ENCODE data around the gene SLC24A2. TPM values are rescaled to one million over a fixed set of nuclear protein-coding genes. Genes with fewer than 3 reads are reported as not detected.

Gene SLC24A2
- total and polyA plus RNA-seq, 10 of the 15 experiments (the other 5 are each of a cell fraction or from before 2014, with no cell fraction given): not detected

DNA sequence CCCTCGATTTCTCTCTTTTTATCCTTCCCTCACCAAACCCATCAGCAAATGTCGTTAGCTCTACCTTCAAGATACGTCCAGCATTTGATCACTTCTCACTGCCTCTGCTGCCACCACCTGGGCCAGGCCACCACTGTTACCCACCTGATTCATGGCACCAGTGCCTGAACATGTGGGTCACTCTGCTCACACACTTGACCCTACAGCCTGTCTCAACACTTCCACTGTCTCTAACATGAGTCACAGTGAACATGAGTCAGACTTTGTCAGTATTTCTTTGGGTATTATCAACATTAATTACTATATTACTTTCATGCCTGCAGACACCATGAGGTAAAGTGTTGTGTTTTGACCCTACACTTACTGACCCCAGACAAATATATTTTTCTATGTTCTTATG is 19.6 kb downstream of the SLC24A2 start:
- ATAC-seq: no peak
- no peak for FAIRE-seq
- Histone ChIP-seq H3K79me2 (ENCODE audit: control insufficient read depth, insufficient read depth, low read length) (no peaks in the 10 kb centered on the region), H3K27ac (ENCODE audit: control insufficient read depth, insufficient read depth) (no peak overlapping the region), H3K9ac (ENCODE audit: control insufficient read depth, insufficient read depth, low read length) (no peak overlapping the region), H3K4me2 (ENCODE audit: control insufficient read depth, insufficient read depth) (no peak overlapping the region), H3K27me3 (replicated peaks in 1 of 2; ENCODE audit: control insufficient read depth in 2 of 2, insufficient read depth in 2 of 2, low read length in 1 of 2) (no peaks in the 10 kb centered on the region), H3K4me3 (no peak overlapping the region), H3K4me1 (ENCODE audit: control insufficient read depth, insufficient read depth, low read length) (no peaks in the 10 kb centered on the region), H4K20me1 (ENCODE audit: control insufficient read depth, insufficient read depth) (no peaks in the 10 kb centered on the region), H2AFZ (ENCODE audit: control insufficient read depth, low read depth, low read length) (no peak overlapping the region), H3K36me3 (ENCODE audit: control insufficient read depth in 2 of 2, insufficient read depth in 2 of 2, low read length in 1 of 2) (no peaks in the 10 kb centered on the region), H3K9me3 (replicated peaks; ENCODE audit: control insufficient read depth, insufficient read depth, low read length) (no peaks in the 10 kb centered on the region; the same call in 2 of the 3 replicates)
- intact Hi-C loops (cut with micrococcal nuclease; ENCODE audit: unreplicated experiment) (no loop called here), in situ Hi-C loops (cut with MboI) (no loop called here)
- SMC1A ChIA-PET (ENCODE audit: uncharacterized antibody, unreplicated experiment): no interaction called here
- no TSS peak for BruUV-seq (replicated peaks)
- CTCF ChIA-PET: no interaction called here
- 2% methylated on average over 3 of the region's 3 CpGs for WGBS (ENCODE audit: insufficient coverage, insufficient replicate concordance, low lambda C conversion rate, missing lambda C conversion rate)
- RAD21 ChIA-PET (ENCODE audit: unreplicated experiment): no interaction called here
- DNase-seq (ENCODE audit: low read depth, low spot score): no peak
- POLR2A ChIA-PET: no interaction called here
- TF ChIP-seq, protein P1, sequence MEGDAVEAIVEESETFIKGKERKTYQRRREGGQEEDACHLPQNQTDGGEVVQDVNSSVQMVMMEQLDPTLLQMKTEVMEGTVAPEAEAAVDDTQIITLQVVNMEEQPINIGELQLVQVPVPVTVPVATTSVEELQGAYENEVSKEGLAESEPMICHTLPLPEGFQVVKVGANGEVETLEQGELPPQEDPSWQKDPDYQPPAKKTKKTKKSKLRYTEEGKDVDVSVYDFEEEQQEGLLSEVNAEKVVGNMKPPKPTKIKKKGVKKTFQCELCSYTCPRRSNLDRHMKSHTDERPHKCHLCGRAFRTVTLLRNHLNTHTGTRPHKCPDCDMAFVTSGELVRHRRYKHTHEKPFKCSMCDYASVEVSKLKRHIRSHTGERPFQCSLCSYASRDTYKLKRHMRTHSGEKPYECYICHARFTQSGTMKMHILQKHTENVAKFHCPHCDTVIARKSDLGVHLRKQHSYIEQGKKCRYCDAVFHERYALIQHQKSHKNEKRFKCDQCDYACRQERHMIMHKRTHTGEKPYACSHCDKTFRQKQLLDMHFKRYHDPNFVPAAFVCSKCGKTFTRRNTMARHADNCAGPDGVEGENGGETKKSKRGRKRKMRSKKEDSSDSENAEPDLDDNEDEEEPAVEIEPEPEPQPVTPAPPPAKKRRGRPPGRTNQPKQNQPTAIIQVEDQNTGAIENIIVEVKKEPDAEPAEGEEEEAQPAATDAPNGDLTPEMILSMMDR (IDR thresholded peaks at IDR 0.05 in 2 of 3, conservative IDR thresholded peaks at IDR 0.05 in 1 of 3; ENCODE audit: control insufficient read depth in 2 of 3, extremely low read depth in 1 of 3, insufficient read depth in 1 of 3, low read depth in 3 of 3, low read length in 3 of 3): no peak
- TF ChIP-seq SMC3 (IDR thresholded peaks at IDR 0.05; ENCODE audit: borderline replicate concordance, low read length) (no peak), ZNF274 (IDR thresholded peaks at IDR 0.05; ENCODE audit: insufficient read depth, insufficient read length) (no peak)
- TF ChIP-seq, protein P2, sequence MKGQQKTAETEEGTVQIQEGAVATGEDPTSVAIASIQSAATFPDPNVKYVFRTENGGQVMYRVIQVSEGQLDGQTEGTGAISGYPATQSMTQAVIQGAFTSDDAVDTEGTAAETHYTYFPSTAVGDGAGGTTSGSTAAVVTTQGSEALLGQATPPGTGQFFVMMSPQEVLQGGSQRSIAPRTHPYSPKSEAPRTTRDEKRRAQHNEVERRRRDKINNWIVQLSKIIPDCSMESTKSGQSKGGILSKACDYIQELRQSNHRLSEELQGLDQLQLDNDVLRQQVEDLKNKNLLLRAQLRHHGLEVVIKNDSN (IDR thresholded peaks at IDR 0.05; ENCODE audit: borderline replicate concordance, extremely low read length, insufficient read depth, low read depth, low read length): no peak

DNA sequence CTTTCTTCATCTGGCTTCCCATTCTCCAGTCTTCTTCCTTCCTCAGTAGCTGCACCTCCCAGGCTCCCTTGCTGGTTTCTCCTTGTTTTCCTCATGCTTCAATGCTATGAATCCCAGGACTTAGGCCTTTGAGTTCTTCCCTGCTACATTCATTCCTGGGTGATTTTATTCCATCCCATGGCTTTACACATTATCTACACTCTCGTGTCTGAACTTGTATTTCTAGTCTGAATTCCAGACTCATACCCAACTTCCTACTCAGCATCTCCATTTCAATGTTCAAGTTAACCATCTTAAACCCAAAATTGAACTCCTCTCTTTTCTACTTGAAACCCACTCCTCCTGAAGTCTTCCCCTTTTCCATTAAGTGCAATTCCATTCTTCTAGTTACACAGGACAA is 20.0 kb downstream of the SLC24A2 start:
- no peak overlapping the region for H3K4me2 ChIP-seq (ENCODE audit: control insufficient read depth, insufficient read depth)
- H3K9ac ChIP-seq (ENCODE audit: control insufficient read depth, insufficient read depth, low read length): no peak overlapping the region
- ChIA-PET SMC1A (ENCODE audit: uncharacterized antibody, unreplicated experiment) (no interaction called here), CTCF (no interaction called here), POLR2A (no interaction called here), RAD21 (ENCODE audit: unreplicated experiment) (no interaction called here)
- ATAC-seq: no peak
- no peak overlapping the region for H3K27ac ChIP-seq (ENCODE audit: control insufficient read depth, insufficient read depth)
- no peaks in the 10 kb centered on the region for H3K4me1 ChIP-seq (ENCODE audit: control insufficient read depth, insufficient read depth, low read length)
- in situ Hi-C loops (cut with MboI) (no loop called here), intact Hi-C loops (cut with micrococcal nuclease; ENCODE audit: unreplicated experiment) (no loop called here)
- H2AFZ ChIP-seq (ENCODE audit: control insufficient read depth, low read depth, low read length): no peak overlapping the region
- no peaks in the 10 kb centered on the region for H3K79me2 ChIP-seq (ENCODE audit: control insufficient read depth, insufficient read depth, low read length)
- DNase-seq (ENCODE audit: low read depth, low spot score): no peak
- BruUV-seq (replicated peaks): no TSS peak
- no peaks in the 10 kb centered on the region for H3K27me3 ChIP-seq (replicated peaks in 1 of 2; ENCODE audit: control insufficient read depth in 2 of 2, insufficient read depth in 2 of 2, low read length in 1 of 2)
- H3K36me3 ChIP-seq (ENCODE audit: control insufficient read depth in 2 of 2, insufficient read depth in 2 of 2, low read length in 1 of 2): no peaks in the 10 kb centered on the region
- no peak for FAIRE-seq
- no peak overlapping the region for H3K4me3 ChIP-seq
- no peaks in the 10 kb centered on the region for H4K20me1 ChIP-seq (ENCODE audit: control insufficient read depth, insufficient read depth)
- TF ChIP-seq, protein P3, sequence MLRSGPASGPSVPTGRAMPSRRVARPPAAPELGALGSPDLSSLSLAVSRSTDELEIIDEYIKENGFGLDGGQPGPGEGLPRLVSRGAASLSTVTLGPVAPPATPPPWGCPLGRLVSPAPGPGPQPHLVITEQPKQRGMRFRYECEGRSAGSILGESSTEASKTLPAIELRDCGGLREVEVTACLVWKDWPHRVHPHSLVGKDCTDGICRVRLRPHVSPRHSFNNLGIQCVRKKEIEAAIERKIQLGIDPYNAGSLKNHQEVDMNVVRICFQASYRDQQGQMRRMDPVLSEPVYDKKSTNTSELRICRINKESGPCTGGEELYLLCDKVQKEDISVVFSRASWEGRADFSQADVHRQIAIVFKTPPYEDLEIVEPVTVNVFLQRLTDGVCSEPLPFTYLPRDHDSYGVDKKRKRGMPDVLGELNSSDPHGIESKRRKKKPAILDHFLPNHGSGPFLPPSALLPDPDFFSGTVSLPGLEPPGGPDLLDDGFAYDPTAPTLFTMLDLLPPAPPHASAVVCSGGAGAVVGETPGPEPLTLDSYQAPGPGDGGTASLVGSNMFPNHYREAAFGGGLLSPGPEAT (IDR thresholded peaks at IDR 0.05; ENCODE audit: low read depth): no peak
- TF ChIP-seq CHD4 (IDR thresholded peaks at IDR 0.05) (no peak), RAD51 (IDR thresholded peaks at IDR 0.05) (no peak)
- 0% methylated on average over 1 of the region's 1 CpG for WGBS (ENCODE audit: insufficient coverage, insufficient replicate concordance, low lambda C conversion rate, missing lambda C conversion rate)
- no peaks in the 10 kb centered on the region; the same call in 2 of the 3 replicates for H3K9me3 ChIP-seq (replicated peaks; ENCODE audit: control insufficient read depth, insufficient read depth, low read length)
